HUDEP-2 (cell line): ENCODE results near the gene CELSR2.

ENCODE experiments used
- DNase-seq, 76 experiments: peaks; one replicate each; lab custom pipeline; 2025; ENCODE audit not compliant: unreplicated experiment in 76 of 76; lab: John Stamatoyannopoulos, UW

Gene CELSR2

DNA sequence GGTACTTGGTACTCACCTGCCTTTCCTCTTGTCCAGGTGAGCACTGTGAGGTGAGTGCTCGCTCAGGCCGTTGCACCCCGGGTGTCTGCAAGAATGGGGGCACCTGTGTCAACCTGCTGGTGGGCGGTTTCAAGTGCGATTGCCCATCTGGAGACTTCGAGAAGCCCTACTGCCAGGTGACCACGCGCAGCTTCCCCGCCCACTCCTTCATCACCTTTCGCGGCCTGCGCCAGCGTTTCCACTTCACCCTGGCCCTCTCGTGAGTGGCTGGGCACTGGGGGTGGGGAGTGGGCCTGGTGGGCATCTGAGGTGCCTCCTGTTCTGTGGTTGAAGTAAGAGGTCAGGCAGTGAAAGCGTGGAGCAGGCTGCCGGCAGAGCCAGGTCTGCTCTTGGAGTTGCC, 11.7 kb downstream of the CELSR2 start:
- no peak for DNase-seq

DNA sequence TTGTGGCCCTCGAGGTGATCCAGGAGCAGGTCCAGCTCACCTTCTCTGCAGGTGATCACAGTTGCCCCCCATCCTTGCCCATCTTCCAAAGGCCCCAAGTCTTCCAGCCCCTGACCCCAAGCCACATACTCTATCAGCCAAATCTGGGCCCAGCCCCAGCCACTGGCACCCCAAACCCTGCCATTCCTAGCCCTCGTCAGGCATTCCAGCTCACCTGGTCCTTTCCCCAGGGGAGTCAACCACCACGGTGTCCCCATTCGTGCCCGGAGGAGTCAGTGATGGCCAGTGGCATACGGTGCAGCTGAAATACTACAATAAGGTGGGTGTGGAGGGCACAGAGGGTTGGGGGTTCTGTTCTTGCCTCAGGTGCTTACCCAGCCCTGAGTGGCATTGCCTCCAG, 12.2 kb downstream of the CELSR2 start:
- DNase-seq = no peak

DNA sequence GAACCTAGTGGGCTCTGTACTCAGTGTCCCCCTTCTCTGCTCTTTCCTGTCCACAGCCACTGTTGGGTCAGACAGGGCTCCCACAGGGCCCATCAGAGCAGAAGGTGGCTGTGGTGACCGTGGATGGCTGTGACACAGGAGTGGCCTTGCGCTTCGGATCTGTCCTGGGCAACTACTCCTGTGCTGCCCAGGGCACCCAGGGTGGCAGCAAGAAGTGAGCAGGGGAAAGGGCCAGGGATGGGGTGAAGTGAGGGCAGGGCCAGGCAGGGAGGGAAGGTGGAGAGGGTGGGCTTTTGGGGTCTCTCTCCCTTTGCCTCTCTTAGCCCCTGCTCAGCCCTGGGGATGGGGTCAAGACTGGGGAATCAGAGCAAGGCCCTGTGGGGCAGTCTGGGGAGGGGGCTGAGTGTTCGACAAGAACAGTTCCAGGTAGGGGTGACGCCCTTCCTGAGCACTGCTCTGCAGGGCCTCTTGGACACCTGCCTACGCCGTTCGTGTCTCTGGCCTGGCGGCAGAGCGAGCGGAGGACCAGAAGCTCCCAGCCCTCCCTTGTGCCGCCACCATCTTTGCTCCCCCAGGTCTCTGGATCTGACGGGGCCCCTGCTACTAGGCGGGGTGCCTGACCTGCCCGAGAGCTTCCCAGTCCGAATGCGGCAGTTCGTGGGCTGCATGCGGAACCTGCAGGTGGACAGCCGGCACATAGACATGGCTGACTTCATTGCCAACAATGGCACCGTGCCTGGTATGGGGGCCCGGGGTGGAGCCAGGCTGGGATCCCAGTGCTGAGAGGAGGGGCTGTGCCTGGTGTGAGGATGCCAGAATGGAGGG, 13.1 kb downstream of the CELSR2 start:
- DNase-seq = no peak

DNA sequence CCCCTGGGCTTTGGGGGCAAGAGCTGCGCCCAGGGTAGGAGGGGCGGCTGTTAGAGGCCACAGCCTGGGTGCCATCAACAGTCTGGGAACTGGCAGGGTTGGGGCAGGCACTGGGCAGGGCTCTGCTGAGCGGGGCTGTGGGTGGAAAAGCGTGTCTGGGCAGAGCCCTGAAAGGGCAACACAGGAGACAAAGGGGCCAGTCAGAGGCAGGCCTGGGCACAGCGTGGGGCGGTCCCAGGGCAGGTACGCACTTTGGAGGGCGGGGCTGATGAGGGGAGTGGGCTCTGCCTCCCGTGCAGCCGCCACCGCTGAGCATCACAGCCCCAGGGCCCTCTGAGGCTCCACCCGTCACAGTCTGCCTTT, 13.9 kb downstream of the CELSR2 start:
- DNase-seq = no peak

DNA sequence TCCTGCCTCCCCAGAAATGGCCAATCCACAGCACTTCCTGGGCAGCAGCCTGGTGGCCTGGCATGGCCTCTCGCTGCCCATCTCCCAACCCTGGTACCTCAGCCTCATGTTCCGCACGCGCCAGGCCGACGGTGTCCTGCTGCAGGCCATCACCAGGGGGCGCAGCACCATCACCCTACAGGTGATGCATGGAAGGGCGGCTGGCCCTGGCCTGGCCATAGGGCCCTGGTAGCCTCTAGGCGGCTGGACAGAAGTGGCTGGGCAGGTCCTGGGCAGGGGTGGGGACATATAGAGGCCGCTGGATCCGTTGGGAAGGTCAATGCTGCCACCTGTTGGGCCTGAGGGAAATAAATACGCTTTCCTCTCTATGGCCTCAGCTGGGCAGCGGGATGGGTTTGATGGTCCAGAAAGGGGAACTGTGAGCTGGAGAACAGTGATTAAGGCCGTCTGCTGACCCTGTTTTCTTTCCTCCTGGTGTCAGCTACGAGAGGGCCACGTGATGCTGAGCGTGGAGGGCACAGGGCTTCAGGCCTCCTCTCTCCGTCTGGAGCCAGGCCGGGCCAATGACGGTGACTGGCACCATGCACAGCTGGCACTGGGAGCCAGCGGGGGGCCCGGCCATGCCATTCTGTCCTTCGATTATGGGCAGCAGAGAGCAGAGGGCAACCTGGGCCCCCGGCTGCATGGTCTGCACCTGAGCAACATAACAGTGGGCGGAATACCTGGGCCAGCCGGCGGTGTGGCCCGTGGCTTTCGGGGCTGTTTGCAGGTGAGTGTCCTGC, 14.4 kb downstream of the CELSR2 start:
- peak in 64 of 76 experiments; percentile 6 to 76 (median 58) for DNase-seq

DNA sequence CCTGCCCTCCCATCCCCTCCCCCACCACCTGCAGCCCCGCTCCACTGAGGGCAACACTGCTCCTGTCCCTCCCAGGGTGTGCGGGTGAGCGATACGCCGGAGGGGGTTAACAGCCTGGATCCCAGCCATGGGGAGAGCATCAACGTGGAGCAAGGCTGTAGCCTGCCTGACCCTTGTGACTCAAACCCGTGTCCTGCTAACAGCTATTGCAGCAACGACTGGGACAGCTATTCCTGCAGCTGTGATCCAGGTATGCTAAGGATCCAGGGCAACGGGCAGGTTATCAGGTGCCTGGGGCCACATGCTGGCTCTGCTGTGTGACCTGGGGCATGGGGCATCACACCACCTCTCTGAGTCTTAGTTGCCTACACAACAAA, 15.0 kb downstream of the CELSR2 start:
- DNase-seq = no peak

DNA sequence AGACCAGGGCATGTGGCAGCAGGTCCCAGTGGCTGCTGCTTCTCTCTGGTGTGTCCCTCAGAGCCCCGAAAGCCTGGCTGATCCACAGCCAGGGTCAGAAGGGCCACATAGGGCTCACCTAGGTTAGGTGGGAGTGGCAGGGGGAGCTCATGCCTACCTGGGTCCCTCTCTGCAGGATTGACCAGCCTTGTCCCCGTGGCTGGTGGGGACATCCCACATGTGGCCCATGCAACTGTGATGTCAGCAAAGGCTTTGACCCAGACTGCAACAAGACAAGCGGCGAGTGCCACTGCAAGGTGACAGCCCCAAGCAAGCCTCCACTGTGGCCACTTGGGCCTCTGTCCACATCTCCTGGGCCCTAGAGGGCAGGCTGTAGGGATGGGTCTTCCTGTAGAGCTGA, 15.7 kb downstream of the CELSR2 start:
- no peak for DNase-seq

DNA sequence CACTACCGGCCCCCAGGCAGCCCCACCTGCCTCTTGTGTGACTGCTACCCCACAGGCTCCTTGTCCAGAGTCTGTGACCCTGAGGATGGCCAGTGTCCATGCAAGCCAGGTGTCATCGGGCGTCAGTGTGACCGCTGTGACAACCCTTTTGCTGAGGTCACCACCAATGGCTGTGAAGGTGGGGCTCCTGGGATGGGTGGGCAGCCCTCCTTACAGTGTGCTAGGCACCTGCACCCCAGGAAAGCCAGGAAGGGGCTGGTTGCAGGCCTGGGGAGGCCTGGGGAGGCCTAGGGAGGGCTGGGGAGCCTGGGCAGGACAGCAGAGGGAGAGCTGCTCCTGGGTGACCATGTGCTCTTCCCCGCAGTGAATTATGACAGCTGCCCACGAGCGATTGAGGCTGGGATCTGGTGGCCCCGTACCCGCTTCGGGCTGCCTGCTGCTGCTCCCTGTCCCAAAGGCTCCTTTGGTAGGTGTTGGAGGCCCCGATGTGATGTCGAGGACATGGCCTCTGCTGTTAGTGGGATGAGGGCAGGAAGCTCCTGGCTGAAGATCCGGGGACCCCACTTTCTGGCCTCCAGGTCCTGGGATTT, 16.5 kb downstream of the CELSR2 start:
- DNase-seq = no peak

DNA sequence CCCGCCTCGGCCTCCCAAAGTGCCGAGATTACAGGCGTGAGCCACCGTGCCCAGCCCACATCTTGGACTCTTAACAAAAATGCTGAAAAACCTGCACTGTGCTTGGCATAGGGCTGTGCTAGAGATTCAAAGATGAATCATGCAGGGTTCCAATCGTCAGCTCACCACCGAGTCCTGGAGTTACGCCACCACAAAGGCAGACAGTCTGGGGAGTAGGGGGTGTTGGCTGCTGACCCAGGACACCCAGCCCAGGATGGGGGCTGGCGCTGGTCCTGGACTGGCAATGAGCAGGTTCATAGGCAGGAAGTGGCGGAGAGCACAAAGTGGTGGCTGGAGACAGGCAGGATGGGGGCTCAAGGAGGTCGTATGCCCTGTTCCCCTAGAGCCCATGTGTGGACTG, 17.6 kb downstream of the CELSR2 start:
- no peak for DNase-seq

DNA sequence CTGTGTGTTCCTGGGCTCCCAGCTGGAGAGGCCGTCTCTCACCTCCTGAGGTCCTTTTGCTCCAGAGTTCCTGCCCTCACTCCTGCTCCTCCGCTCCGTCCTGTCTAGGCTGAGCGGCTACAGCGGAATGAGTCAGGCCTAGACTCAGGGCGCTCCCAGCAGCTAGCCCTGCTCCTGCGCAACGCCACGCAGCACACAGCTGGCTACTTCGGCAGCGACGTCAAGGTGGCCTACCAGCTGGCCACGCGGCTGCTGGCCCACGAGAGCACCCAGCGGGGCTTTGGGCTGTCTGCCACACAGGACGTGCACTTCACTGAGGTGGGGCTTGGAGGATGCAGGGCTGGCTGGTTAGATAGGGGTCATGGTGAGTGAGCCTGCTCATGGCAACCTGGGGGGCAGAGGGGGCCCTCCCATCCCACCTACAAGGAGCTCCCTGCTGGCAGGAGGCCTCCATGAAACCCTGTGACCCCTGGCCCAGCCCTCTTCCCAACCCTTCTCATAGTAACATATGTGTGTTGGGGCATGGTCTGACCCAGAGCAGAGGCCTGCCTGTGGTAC, 18.5 kb downstream of the CELSR2 start:
- no peak for DNase-seq

DNA sequence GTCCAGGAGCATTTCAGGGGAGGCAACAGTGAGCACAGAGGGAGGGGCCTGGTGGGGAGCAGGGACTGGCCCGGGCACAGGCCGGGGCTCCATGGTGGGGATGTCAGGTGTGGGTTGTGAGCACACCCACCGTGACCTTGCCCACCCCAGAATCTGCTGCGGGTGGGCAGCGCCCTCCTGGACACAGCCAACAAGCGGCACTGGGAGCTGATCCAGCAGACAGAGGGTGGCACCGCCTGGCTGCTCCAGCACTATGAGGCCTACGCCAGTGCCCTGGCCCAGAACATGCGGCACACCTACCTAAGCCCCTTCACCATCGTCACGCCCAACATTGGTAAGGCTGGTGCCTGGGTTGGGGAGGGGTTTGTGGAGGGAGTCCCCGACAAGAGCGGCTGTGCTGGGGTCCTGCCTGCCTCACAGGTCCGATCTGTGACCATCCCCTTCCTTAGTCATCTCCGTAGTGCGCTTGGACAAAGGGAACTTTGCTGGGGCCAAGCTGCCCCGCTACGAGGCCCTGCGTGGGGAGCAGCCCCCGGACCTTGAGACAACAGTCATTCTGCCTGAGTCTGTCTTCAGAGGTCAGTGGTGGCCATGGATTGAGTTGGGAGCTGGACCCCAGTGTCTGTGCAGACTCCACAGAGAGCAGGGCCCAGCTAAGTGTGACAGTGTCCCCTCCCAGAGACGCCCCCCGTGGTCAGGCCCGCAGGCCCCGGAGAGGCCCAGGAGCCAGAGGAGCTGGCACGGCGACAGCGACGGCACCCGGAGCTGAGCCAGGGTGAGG, 19.3 kb downstream of the CELSR2 start:
- no peak for DNase-seq

DNA sequence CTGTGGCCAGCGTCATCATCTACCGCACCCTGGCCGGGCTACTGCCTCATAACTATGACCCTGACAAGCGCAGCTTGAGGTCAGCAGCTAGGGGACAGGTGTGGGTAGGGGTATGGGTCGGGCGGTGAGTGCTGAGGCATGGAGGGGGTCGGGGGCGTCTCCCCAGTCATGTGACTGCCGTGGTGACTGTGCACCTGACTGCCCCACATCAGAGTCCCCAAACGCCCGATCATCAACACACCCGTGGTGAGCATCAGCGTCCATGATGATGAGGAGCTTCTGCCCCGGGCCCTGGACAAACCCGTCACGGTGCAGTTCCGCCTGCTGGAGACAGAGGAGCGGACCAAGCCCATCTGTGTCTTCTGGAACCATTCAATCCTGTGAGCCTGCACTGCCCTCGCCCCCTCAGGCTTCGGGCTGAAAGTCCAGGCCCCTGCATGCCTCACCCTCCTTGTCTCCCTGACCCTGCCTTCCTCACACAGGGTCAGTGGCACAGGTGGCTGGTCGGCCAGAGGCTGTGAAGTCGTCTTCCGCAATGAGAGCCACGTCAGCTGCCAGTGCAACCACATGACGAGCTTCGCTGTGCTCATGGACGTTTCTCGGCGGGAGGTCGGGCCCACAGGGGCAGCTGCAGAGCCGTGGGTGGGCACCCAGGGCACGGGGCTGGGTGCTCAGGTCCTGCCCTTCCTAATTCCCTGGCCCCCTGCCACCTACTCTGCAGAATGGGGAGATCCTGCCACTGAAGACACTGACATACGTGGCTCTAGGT, 20.1 kb downstream of the CELSR2 start:
- no peak for DNase-seq

DNA sequence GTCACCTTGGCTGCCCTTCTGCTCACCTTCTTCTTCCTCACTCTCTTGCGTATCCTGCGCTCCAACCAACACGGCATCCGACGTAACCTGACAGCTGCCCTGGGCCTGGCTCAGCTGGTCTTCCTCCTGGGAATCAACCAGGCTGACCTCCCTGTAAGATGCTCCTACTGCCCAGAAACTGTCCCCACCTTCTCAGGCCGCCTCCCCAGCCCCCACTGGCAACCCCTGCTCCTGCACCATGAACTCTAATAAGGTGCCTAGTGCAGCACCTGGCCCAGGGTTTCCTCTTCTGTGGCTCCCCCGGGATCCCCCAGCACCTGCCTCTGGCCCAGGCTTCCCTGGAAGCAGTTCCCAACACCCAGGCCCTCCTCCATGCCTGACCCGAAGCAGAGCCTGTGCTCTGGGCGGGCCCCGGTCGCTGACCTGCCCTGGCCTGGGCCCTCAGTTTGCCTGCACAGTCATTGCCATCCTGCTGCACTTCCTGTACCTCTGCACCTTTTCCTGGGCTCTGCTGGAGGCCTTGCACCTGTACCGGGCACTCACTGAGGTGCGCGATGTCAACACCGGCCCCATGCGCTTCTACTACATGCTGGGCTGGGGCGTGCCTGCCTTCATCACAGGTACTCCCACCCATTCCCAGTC, 20.8 kb downstream of the CELSR2 start:
- DNase-seq = no peak

DNA sequence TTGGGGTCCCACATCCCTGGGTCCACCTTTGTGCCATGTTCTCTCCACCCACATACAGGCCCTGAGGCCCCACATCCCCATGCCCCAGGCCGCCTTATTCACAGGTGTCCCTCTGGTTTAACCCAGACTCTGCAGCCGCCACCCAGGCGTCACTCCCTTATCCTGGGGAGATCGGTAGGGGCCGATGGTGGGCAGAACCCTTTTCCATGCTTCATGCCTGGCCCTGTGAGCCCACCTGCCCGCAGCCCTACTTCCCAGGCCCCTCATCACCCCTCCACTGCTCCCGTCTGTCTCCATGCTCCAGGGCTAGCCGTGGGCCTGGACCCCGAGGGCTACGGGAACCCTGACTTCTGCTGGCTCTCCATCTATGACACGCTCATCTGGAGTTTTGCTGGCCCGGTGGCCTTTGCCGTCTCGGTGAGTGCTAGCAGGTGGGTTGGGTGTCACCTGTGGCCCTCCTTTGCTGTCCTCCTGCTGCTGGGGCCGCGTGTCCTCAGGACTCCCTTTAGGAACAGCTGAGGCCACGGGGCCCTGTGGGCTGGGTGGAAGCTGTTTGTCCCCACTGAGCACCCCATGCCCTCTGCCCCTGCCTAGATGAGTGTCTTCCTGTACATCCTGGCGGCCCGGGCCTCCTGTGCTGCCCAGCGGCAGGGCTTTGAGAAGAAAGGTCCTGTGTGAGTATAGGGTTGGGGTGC, 21.4 kb downstream of the CELSR2 start:
- DNase-seq = no peak

DNA sequence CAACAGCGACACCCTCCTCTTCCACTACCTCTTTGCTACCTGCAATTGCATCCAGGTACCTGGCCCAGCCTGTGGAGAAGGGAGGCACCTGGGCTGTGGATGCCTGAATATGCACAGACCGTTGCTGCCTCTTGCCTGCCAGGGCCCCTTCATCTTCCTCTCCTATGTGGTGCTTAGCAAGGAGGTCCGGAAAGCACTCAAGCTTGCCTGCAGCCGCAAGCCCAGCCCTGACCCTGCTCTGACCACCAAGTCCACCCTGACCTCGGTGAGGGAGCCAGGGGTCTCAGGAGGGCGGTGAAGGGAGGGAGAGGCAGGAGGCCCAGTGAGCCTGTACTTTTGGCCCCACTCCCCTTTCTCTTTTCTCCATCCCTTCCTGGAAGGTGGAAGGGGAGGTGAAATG, 22.1 kb downstream of the CELSR2 start:
- no peak for DNase-seq

DNA sequence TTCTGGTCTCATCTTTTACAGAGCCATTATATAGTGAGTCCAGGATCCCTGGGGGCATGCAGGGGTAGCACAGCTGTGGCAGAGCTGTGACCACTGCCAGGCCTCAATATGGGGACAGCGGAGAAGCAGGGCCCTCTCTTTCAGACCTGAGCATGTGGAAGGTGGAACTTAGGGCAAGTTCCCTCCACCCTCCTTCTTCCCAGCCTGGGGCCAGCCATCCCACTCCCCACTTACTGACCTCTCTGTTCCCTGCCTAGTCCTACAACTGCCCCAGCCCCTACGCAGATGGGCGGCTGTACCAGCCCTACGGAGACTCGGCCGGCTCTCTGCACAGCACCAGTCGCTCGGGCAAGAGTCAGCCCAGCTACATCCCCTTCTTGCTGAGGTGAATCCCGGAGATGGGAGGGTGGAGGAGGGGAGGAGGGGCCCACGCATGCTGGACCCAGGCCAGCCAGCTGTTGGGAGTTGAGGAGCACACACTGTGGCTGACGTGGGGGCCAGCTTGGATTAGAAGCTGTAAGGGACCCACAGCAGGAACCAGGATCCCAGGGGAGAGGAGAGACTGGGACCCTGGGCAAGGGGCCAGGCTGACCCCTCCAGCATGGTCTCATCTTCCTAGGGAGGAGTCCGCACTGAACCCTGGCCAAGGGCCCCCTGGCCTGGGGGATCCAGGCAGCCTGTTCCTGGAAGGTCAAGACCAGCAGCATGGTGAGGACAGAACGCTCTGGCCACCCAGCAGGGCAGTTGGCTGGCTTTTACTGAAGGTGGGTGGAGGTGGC, 22.9 kb downstream of the CELSR2 start:
- no peak for DNase-seq

DNA sequence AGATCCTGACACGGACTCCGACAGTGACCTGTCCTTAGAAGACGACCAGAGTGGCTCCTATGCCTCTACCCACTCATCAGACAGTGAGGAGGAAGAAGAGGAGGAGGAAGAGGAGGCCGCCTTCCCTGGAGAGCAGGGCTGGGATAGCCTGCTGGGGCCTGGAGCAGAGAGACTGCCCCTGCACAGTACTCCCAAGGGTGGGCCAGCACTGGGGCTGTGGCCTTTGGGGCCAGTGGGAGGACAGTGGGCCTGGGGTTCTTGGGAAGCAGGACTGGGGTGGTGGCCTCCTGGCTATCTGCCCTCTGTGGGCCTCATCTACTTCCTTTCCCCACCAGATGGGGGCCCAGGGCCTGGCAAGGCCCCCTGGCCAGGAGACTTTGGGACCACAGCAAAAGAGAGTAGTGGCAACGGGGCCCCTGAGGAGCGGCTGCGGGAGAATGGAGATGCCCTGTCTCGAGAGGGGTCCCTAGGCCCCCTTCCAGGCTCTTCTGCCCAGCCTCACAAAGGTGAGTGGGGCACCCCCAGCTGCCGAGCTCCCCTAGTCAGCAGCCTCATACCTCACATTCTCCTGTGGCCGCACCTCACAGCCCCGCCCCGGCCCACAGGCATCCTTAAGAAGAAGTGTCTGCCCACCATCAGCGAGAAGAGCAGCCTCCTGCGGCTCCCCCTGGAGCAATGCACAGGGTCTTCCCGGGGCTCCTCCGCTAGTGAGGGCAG, 23.6 kb downstream of the CELSR2 start:
- DNase-seq = no peak
